HEK293 (cell line): ENCODE measurements around the gene PRKCD.

Experiments used
- CTCF ChIP-seq: fragments of 450-650 bp; formaldehyde crosslinking; IDR thresholded peaks from 2 replicates; pipeline ENCODE4 v1.5.1; 2016; ENCODE audit warnings: missing biosample characterization, missing genetic modification characterization
- MEIS1 ChIP-seq: sonication (generic); formaldehyde crosslinking; IDR thresholded peaks from 2 replicates; pipeline ENCODE4 v1.8.1; 2022; ENCODE audit warnings: missing genetic modification reagents, mild to moderate bottlenecking, borderline replicate concordance
- MYNN ChIP-seq: fragments of 450-650 bp; formaldehyde crosslinking; IDR thresholded peaks from 2 replicates; pipeline ENCODE4 v1.5.1; 2016; ENCODE audit warnings: missing biosample characterization, missing genetic modification characterization, borderline replicate concordance
- RBAK ChIP-seq: fragments of 450-650 bp; formaldehyde crosslinking; IDR thresholded peaks from 2 replicates; pipeline ENCODE4 v1.5.1; 2016; ENCODE audit warnings: missing biosample characterization, missing genetic modification characterization
- SP3 ChIP-seq: fragments of 450-650 bp; formaldehyde crosslinking; IDR thresholded peaks from 2 replicates; pipeline ENCODE4 v1.5.1; 2016; ENCODE audit warnings: missing biosample characterization, missing genetic modification characterization
- ZBTB49 ChIP-seq: fragments of 450-650 bp; formaldehyde crosslinking; IDR thresholded peaks from 2 replicates; pipeline ENCODE4 v1.5.1; 2016; ENCODE audit warnings: missing biosample characterization, missing genetic modification characterization, low read depth
- ZNF311 ChIP-seq: fragments of 450-650 bp; formaldehyde crosslinking; IDR thresholded peaks from 2 replicates; pipeline ENCODE4 v1.5.1; 2017; ENCODE audit warnings: missing biosample characterization, missing genetic modification characterization, borderline replicate concordance
- ZNF362 ChIP-seq: fragments of 450-650 bp; formaldehyde crosslinking; IDR thresholded peaks from 2 replicates; pipeline ENCODE4 v1.5.1; 2016; ENCODE audit warnings: missing biosample characterization, missing genetic modification characterization
- ZNF488 ChIP-seq: fragments of 450-650 bp; formaldehyde crosslinking; IDR thresholded peaks from 2 replicates; pipeline ENCODE4 v1.5.1; 2016; ENCODE audit warnings: missing biosample characterization, missing genetic modification characterization
- ZNF510 ChIP-seq: fragments of 450-650 bp; formaldehyde crosslinking; IDR thresholded peaks from 2 replicates; pipeline ENCODE4 v1.5.1; 2018; ENCODE audit warnings: mild to moderate bottlenecking, missing genetic modification characterization, missing biosample characterization; ENCODE audit not compliant: insufficient replicate concordance
- ZNF513 ChIP-seq: fragments of 450-650 bp; IDR thresholded peaks from 2 replicates; pipeline ENCODE4 v1.5.1; 2018; ENCODE audit warnings: missing biosample characterization, missing genetic modification characterization
- ZNF629 ChIP-seq: fragments of 450-650 bp; formaldehyde crosslinking; IDR thresholded peaks from 2 replicates; pipeline ENCODE4 v1.5.1; 2017; ENCODE audit warnings: missing biosample characterization, missing genetic modification characterization
- ZNF677 ChIP-seq: fragments of 450-650 bp; IDR thresholded peaks from 2 replicates; pipeline ENCODE4 v1.5.0; 2018; ENCODE audit warnings: missing biosample characterization, mild to moderate bottlenecking, missing genetic modification characterization, moderate library complexity

- TF ChIP-seq CTCF (tag by site-specific recombination) (no peak), MYNN (no peak), ZNF311 (tag by site-specific recombination) (no peak), SP3 (no peak), MEIS1 (no peak), ZNF513 (tag by site-specific recombination) (no peak), ZNF488 (tag by site-specific recombination) (no peak), ZNF510 (tag by site-specific recombination) (no peak), RBAK (tag by site-specific recombination) (no peak), ZNF677 (no peak), ZNF629 (tag by site-specific recombination) (no peak), ZNF362 (tag by site-specific recombination) (no peak), ZBTB49 (tag by site-specific recombination) (no peak)
Observed at GRCh38 chr3:53224536-53224935, 63.5 kb downstream of the PRKCD start.
